GM23338 (cell line): ENCODE results near the gene KIF18A.

ENCODE experiments used
- CREB1 ChIP-seq: fragments of 250-450 bp; sonication (Bioruptor Pico); IDR thresholded peaks from 2 replicates; pipeline ENCODE4 v1.5.0; 2020; ENCODE audit warnings: low read depth, mild to moderate bottlenecking, moderate library complexity
- CTCF ChIP-seq, 2 experiments: fragments of 200-600 bp in 1 of 2; sonication (generic) in 1 of 2; conservative IDR thresholded peaks; 2 replicates each; pipeline versions ENCODE4 v1.5.1 to v1.6.1; 2016 to 2017; ENCODE audit warnings: antibody characterized with exemption in 2 of 2, low read depth in 2 of 2, mild to moderate bottlenecking in 2 of 2, moderate library complexity in 1 of 2
- ETS1 ChIP-seq: IDR thresholded peaks from 2 replicates; pipeline ENCODE4 v1.6.1; 2016; ENCODE audit warnings: antibody characterized with exemption
- POLR2AphosphoS5 ChIP-seq: IDR thresholded peaks from 2 replicates; pipeline ENCODE4 v1.6.1; 2016; ENCODE audit warnings: antibody characterized with exemption, low read depth

- TF ChIP-seq CREB1 = no peak
- TF ChIP-seq CTCF (conservative IDR thresholded peaks at IDR 0.05; ENCODE audit: low read depth in 2 of 2) = no peak
- no peak for TF ChIP-seq POLR2AphosphoS5
- TF ChIP-seq ETS1 = no peak
Observed at GRCh38 chr11:27997344-27997743, 110.6 kb downstream of the KIF18A start.
